ENCODE measurements around the gene NF1. TPM values are rescaled to one million over a fixed set of nuclear protein-coding genes. Genes with fewer than 3 reads are reported as not detected.
A peak's percentile ranks its signal among the peaks of the same experiment; 100 is the strongest.
"Not testable (repeated sequence)": the region's sequence is repeated elsewhere in the genome, so short reads cannot be mapped to it uniquely, and the experiment has no call there.

NF1 gene
- total RNA-seq, 2 experiments from 2014 or later = 34.4 to 36.0 TPM

GRCh38 chr17:31339906-31340661 lies 245.3 kb downstream of the NF1 start:
- Mint-ChIP-seq H3K4me3 (no peak overlapping the region), H3K4me1 (no peaks in the 10 kb centered on the region), H3K27me3 (no peaks in the 10 kb centered on the region), H3K27ac (no peak overlapping the region), H3K9me3 (no peaks in the 10 kb centered on the region), H3K36me3 (peaks cover 8% of the 10 kb centered on the region)
- POLR2A ChIA-PET = interaction anchor here (0.5 to 0.6 kb wide), 2 partner anchors 96 to 247 kb away, joined by 4 read pairs; no protein-coding TSS in a partner anchor
- DNase-seq (no peak), ATAC-seq (ENCODE audit: low read depth) (no peak)

- POLR2A ChIA-PET, H3K36me3 Mint-ChIP-seq: not testable (repeated sequence)
These were observed 250.5 kb downstream of the NF1 start for GRCh38 chr17:31345191-31345747.

GRCh38 chr17:31349454-31349853 lies 254.7 kb downstream of the NF1 start:
- no peak for DNase-seq
- no peak overlapping the region for H3K4me3 Mint-ChIP-seq
- H3K27me3 Mint-ChIP-seq = no peaks in the 10 kb centered on the region
- H3K4me1 Mint-ChIP-seq = no peaks in the 10 kb centered on the region
- no peaks in the 10 kb centered on the region for H3K9me3 Mint-ChIP-seq
- H3K27ac Mint-ChIP-seq = no peak overlapping the region
- peaks cover 13% of the 10 kb centered on the region for H3K36me3 Mint-ChIP-seq
- POLR2A ChIA-PET = no interaction called here
- no peak for ATAC-seq (ENCODE audit: low read depth)

More at GRCh38 chr17:31345191-31345747, 250.5 kb downstream of the NF1 start:
- not testable (repeated sequence) for DNase-seq; H3K4me1 Mint-ChIP-seq; H3K27ac Mint-ChIP-seq; H3K27me3 Mint-ChIP-seq; ATAC-seq (ENCODE audit: low read depth); H3K9me3 Mint-ChIP-seq; H3K4me3 Mint-ChIP-seq

GRCh38 chr17:31355935-31356334 lies 261.2 kb downstream of the NF1 start:
- DNase-seq = no peak
- ATAC-seq (ENCODE audit: low read depth) = no peak
- Mint-ChIP-seq H3K4me1 (no peaks in the 10 kb centered on the region), H3K36me3 (peaks cover 15% of the 10 kb centered on the region), H3K27ac (no peak overlapping the region), H3K4me3 (no peak overlapping the region), H3K27me3 (no peaks in the 10 kb centered on the region), H3K9me3 (no peaks in the 10 kb centered on the region)
- POLR2A ChIA-PET = interaction anchor here (1.0 kb wide), 1 partner anchor 138 kb away, joined by 3 read pairs; no protein-coding TSS in a partner anchor

GRCh38 chr17:31357091-31357490 lies 262.3 kb downstream of the NF1 start:
- H3K9me3 Mint-ChIP-seq = no peaks in the 10 kb centered on the region
- H3K4me1 Mint-ChIP-seq = no peaks in the 10 kb centered on the region
- no peak for DNase-seq
- H3K27me3 Mint-ChIP-seq = no peaks in the 10 kb centered on the region
- H3K36me3 Mint-ChIP-seq = peaks cover 21% of the 10 kb centered on the region
- no peak overlapping the region for H3K4me3 Mint-ChIP-seq
- no peak overlapping the region for H3K27ac Mint-ChIP-seq
- POLR2A ChIA-PET = no interaction called here
- no peak for ATAC-seq (ENCODE audit: low read depth)

GRCh38 chr17:31357839-31358394 lies 263.1 kb downstream of the NF1 start:
- no peak overlapping the region for H3K27ac Mint-ChIP-seq
- H3K36me3 Mint-ChIP-seq = peaks cover 21% of the 10 kb centered on the region
- POLR2A ChIA-PET = no interaction called here
- no peaks in the 10 kb centered on the region for H3K4me1 Mint-ChIP-seq
- H3K4me3 Mint-ChIP-seq = no peak overlapping the region
- ATAC-seq (ENCODE audit: low read depth) (no peak), DNase-seq (no peak)
- no peaks in the 10 kb centered on the region for H3K27me3 Mint-ChIP-seq
- no peaks in the 10 kb centered on the region for H3K9me3 Mint-ChIP-seq

- Mint-ChIP-seq H3K4me3 (no peak overlapping the region), H3K27me3 (no peaks in the 10 kb centered on the region), H3K9me3 (no peaks in the 10 kb centered on the region), H3K4me1 (peaks cover 2% of the 10 kb centered on the region), H3K36me3 (peaks cover 22% of the 10 kb centered on the region), H3K27ac (no peak overlapping the region)
- ATAC-seq (ENCODE audit: low read depth) = no peak
- POLR2A ChIA-PET = interaction anchor here (0.6 kb wide), 1 partner anchor 987 kb away, joined by 3 read pairs; no protein-coding TSS in a partner anchor
- no peak for DNase-seq
These were observed 269.2 kb downstream of the NF1 start for GRCh38 chr17:31364012-31364411.

- Mint-ChIP-seq H3K36me3 (peaks cover 16% of the 10 kb centered on the region), H3K9me3 (no peaks in the 10 kb centered on the region), H3K27me3 (no peaks in the 10 kb centered on the region), H3K4me3 (no peak overlapping the region), H3K4me1 (peaks cover 4% of the 10 kb centered on the region), H3K27ac (no peak overlapping the region)
- DNase-seq = no peak
- no peak for ATAC-seq (ENCODE audit: low read depth)
- POLR2A ChIA-PET = no interaction called here
These were observed 271.3 kb downstream of the NF1 start for GRCh38 chr17:31366088-31366487.

- peaks cover 7% of the 10 kb centered on the region for H3K4me1 Mint-ChIP-seq
- peaks cover 3% of the 10 kb centered on the region for H3K36me3 Mint-ChIP-seq
- no peak for DNase-seq
- H3K4me3 Mint-ChIP-seq = no peak overlapping the region
- no peaks in the 10 kb centered on the region for H3K9me3 Mint-ChIP-seq
- ATAC-seq (ENCODE audit: low read depth) = no peak
- POLR2A ChIA-PET = interaction anchor here (1.3 kb wide), 1 partner anchor 48 kb away, joined by 3 read pairs; the partner anchor contains the start of gene EVI2A
- no peaks in the 10 kb centered on the region for H3K27me3 Mint-ChIP-seq
- H3K27ac Mint-ChIP-seq = no peak overlapping the region
These were observed 274.5 kb downstream of the NF1 start for GRCh38 chr17:31369266-31369665.

GRCh38 chr17:31371511-31372097 lies 276.8 kb downstream of the NF1 start:
- POLR2A ChIA-PET = interaction anchor here (1.7 kb wide), 1 partner anchor 9 kb away, joined by 4 read pairs; no protein-coding TSS in a partner anchor
- Mint-ChIP-seq H3K4me1 (peaks cover 7% of the 10 kb centered on the region), H3K27me3 (no peaks in the 10 kb centered on the region), H3K9me3 (no peaks in the 10 kb centered on the region), H3K4me3 (no peak overlapping the region), H3K36me3 (peaks cover 2% of the 10 kb centered on the region), H3K27ac (no peak overlapping the region)
- no peak for DNase-seq
- no peak for ATAC-seq (ENCODE audit: low read depth)

GRCh38 chr17:31373150-31374093 lies 278.6 kb downstream of the NF1 start:
- POLR2A ChIA-PET = interaction anchor here (1.0 kb wide), 1 partner anchor 59 kb away, joined by 3 read pairs; the partner anchor contains the start of gene EVI2B
- ATAC-seq (ENCODE audit: low read depth) (peak; percentile 67), DNase-seq (no peak)
- Mint-ChIP-seq H3K27ac (no peak overlapping the region), H3K27me3 (no peaks in the 10 kb centered on the region), H3K36me3 (no peaks in the 10 kb centered on the region), H3K4me1 (peaks cover 7% of the 10 kb centered on the region), H3K4me3 (no peak overlapping the region), H3K9me3 (no peaks in the 10 kb centered on the region)

GRCh38 chr17:31374094-31374447 lies 279.3 kb downstream of the NF1 start:
- H3K9me3 Mint-ChIP-seq = no peaks in the 10 kb centered on the region
- no peaks in the 10 kb centered on the region for H3K27me3 Mint-ChIP-seq
- ATAC-seq (ENCODE audit: low read depth) (no peak), DNase-seq (no peak)
- no peaks in the 10 kb centered on the region for H3K36me3 Mint-ChIP-seq
- no peak overlapping the region for H3K27ac Mint-ChIP-seq
- peaks cover 7% of the 10 kb centered on the region for H3K4me1 Mint-ChIP-seq
- no peak overlapping the region for H3K4me3 Mint-ChIP-seq
- POLR2A ChIA-PET = no interaction called here

- ATAC-seq (ENCODE audit: low read depth) (no peak), DNase-seq (no peak)
- POLR2A ChIA-PET = no interaction called here
- H3K27ac Mint-ChIP-seq = no peak overlapping the region
- no peaks in the 10 kb centered on the region for H3K27me3 Mint-ChIP-seq
- H3K4me1 Mint-ChIP-seq = peaks cover 5% of the 10 kb centered on the region
- no peak overlapping the region for H3K4me3 Mint-ChIP-seq
- no peaks in the 10 kb centered on the region for H3K9me3 Mint-ChIP-seq
- no peaks in the 10 kb centered on the region for H3K36me3 Mint-ChIP-seq
These were observed 279.7 kb downstream of the NF1 start for GRCh38 chr17:31374503-31374902.
